Stimulated activated CD4-positive, alpha-beta T cell treated with anti-CD3 and anti-CD28 coated beads, Interleukin-15, amount 100 ng/mL, for 48 hours (primary cell): ENCODE data around the gene IDH3B.
"Not testable (repeated sequence)": the region's sequence is repeated elsewhere in the genome, so short reads cannot be mapped to it uniquely, and the experiment has no call there.

Source experiments
- DNase-seq, 2 donors: peaks; one replicate each; pipeline ENCODE4 v3.0.0-alpha.2; 2020; ENCODE audit warnings: low read depth in 2 of 2

IDH3B gene

GRCh38 chr20:2694519-2694918, 30.5 kb upstream of the IDH3B start:
- DNase-seq: no peak

DNA sequence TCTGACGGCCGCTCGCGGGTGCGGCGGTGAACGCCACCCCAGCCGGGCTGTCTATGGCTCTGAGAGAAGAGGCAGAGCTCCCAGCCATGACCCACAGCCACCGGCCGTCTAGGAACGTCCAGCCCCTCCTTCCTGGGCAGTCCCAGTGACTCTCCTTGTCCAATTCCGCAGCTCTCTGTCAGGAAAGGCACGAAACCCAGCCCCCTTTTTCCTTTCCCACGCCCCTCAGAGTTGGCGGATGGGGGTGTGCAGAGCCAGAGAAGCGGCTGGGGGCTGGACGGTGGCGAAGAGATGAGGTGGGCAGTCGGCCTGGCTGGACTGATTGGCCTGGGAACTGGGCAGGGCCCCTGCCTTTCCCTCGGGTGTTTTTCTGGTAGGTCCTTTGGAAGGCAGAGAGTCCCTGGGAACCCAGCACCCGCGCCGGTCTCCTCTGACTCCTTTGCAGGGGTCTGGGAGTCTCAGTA, 30.0 kb upstream of the IDH3B start:
- DNase-seq: no peak

- no peak for DNase-seq
These were observed 29.4 kb upstream of the IDH3B start for GRCh38 chr20:2693286-2694007.

GRCh38 chr20:2692886-2693285, 28.9 kb upstream of the IDH3B start:
- no peak for DNase-seq

DNA sequence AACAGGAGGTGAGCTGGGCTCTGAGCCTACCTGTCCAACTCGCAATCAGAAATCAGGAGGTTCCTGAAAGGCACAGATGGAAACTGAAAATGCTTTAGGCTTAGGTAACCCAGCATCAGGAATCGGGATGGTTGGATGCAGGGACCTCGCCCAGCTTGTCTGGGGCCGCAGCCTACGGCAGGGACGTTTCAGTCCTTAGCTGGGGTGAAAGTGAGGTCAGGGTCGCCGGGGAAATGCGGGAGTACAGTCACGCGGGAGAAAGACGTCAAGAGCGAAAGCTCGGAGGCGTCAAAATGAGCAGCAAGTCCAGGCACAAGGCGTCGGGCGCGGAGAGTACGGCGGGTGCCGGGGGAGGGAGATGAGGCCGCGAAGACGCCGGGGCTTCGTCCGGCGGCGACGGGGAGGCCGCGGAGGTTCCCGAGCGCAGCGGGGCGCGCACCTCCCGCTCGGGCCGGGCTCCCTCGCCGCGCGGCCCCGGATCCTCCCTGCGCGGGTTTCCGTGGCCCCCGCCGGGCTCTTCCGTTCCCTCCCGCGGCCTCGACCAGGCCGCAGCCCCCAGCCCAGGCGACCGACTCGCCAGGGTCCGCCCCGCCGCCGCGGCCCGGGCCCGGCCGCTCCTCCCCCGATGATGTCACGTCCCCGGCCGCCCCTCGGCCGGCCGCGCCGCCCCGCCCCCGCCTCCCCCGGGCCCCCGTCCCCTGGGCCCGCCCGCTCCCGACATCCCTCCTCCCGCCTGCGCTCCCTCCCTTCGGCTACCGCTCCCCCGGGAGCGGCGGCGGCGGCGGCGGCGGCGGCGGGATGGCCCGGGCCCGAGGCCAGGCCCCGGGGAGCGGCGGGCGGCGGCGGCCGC, 28.2 kb upstream of the IDH3B start, which contains the start of gene EBF4:
TSS of gene EBF4 (plus strand) at position 745 of the 850 bp plus-strand sequence. CDS start 866 bp downstream, outside the sequence.
- no peak for DNase-seq

DNA sequence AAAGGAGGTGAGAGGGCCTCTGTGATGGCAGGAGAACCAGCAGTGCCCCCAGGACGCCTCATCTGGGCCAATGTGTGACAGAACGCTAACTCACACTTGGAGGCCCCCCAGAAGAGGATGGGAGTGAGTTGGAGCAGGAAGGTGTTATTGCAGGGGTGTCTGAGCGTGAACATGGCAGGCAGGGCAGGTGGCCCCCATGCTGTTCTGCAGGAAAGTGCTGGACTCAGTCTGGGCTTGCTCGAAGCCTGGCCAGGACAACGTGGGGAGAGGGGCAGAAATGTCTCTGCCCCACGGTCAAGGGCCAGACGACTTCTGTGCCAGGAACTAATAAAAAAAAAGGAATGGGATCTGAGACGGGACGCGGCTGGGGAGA, 27.6 kb upstream of the IDH3B start:
- DNase-seq: no peak

DNA sequence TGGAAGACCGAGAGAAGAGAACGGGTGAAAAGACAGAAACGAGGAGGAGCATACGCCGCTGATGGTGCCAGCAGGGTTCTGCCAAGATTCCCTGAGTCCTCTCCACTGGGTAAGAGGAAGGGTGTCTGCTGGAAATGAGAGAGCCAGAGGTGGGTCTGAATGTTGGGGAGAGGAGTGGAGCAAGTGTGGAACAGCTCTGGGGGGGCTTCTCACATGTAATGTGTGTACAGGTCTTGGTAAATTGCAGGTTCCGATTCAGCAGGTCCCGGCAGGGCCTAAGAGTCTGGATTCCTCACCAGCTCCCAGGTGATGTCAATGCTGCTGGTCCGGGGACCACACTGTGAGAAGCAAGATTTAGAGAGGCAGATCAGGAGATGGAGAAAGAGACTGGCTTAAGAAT, 27.1 kb upstream of the IDH3B start:
- no peak for DNase-seq

DNA sequence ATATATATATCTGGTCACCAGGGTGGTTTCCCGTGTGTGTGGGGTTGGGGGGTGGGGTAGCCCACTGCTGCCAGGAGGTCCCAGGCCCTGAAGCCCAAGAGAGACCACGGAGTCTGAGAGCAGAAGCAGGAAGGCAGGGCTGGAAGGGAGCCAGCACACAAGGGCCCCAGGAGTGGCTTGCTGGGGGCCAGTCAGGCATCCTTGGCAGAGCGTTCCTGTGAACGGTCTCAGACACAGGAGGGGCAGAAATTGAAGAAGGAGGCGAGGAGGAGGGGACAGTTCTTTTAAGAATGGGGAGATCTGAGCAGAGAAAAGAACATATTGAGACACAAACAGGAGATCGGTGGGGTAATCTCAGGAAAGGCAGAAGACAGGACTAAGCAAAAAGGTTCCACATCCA, 26.7 kb upstream of the IDH3B start:
- DNase-seq: no peak

DNA sequence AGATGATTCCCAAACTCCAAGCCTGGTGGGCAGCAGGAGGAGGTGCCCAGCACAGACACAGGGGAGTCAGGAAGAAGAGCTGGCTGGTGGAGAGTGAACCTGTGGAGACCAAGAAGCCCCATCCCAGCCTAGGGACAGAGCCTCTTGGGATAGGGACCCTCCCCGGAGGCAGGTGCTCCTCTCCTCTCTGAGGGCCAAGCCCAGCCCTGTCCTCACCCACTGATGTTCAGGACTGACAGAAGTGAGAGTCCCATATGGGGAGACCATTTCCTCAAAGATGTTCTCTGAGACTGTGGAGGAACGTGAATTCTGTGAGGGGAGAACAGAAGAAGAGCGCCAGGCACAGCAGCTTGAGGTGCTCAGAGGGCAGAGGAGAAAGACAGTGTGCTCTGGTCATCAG, 26.2 kb upstream of the IDH3B start:
- no peak for DNase-seq

GRCh38 chr20:2688041-2688591, 24.1 kb upstream of the IDH3B start:
- peak; percentile 56 to 74 for DNase-seq

- no peak for DNase-seq
These were observed 23.5 kb upstream of the IDH3B start for GRCh38 chr20:2687514-2687913.

DNA sequence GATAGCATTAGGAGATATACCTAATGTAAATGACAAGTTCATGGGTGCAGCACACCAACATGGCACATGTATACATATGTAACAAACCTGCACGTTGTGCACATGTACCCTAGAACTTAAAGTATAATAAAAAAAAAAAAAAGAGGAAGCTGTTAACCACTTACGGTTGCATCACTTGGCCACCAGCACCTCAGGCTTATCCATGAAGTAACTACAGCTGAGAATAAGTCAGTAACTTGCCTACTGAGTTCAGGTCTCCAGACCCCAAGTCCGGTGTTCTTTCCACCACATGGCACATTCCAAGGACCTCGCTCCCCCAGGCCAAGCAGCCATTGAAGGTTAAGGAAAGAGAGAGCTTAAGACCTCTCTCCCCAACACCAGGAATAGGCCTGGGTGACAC, 20.8 kb upstream of the IDH3B start:
- not testable (repeated sequence) for DNase-seq

GRCh38 chr20:2682040-2682439, 18.0 kb upstream of the IDH3B start:
- DNase-seq: not testable (repeated sequence)

DNA sequence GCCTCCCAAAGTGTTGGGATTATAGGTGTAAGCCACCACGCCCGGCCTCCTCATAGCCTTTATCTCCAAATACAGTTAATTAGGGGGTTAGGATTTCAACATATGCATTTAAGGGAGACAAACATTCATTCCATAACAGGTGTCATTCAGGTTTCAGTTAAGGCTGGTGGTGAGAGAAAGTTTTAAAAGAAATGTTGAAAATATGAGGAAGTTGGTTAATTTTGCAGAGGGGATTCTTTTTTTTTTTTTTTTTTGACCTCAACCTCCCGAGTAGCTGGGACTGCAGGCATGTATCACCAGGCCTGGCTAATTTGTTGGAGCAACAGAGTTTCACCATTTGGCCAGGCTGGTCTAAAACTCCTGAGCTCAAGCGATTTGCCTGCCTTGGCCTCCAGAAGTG, 16.0 kb upstream of the IDH3B start:
- DNase-seq: no peak

DNA sequence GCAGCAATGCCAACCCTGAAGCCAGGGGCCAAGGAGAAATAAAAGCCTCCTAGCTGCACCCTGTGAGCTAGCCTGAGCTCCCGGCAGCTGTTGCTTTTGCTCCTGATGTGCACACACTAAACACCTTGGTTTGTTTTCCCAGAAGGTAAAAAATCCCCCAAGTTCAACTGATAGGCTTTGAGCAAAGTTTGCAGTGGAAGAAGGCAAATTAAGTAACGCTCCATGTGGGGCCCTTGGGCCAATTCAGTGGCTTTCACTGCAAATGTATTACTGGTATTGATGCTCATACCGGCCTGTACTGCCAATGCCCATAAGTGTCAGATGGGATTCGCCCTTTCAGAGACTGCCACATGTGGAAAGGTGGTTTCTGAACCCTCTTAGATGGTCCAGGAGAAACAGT, 9.4 kb upstream of the IDH3B start:
- DNase-seq: no peak

DNA sequence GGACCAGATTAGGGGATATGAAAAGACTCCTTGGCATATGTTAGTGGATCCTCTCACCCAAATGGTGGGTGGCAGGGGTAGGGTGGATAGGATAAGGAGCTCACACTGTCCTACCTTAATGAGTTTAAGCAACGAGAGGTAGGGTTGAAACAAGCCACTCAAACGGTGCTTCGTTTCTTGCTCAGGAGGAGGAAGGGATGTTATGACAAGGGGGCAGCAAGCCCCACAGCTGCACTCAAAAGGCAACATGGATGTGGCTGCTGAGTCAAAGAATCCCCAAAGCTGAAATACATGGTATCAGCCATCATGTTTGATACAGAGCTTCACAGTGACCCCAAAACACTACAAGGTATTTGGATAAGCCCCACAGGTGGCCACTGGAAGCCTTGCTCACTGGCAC, 8.4 kb upstream of the IDH3B start:
- DNase-seq: no peak

DNA sequence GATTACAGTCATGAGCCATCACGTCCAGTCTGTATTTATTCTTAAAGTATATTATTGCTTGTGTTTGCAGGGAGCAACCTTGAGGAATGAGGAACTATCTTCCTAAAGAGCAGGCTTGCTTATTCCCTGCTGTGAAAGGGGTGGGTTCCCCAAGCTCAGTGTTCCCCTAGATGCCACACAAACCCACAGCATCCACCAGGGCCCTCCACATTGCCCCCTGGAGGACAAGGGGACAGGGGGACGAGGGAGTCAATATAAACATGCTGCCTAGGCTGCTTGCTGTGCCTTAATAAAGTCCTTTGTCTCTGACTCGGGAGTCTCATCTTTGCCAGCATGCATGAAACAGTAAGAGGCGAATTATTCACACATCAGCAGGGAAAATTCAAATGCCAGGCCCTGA, 8.0 kb upstream of the IDH3B start:
- DNase-seq: no peak

DNA sequence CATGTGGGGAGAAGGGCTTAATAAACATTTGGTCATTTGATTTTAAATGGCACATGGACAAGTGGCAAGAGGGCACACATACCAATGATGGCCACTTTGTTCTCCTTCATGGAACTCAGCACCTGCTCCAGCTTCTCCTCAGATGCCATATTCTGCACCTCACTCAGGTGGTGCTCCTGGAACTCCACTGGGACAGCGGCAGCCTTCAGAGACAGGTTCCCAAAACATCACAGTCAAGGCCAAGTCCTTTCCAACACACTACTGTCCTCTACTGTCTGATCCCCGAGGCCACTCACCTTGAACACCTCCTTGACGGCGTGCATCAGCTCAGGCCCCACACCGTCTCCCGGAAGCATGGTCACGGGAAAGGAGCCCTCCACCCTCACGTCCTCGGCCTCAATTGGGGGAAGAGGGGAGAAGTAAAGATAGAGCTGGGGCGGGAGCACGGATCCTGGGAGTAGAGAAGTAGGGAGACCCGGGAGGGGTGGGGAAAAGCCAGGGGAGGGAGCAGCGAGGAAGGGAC, 591 bp downstream of the IDH3B start:
- DNase-seq: no peak

DNA sequence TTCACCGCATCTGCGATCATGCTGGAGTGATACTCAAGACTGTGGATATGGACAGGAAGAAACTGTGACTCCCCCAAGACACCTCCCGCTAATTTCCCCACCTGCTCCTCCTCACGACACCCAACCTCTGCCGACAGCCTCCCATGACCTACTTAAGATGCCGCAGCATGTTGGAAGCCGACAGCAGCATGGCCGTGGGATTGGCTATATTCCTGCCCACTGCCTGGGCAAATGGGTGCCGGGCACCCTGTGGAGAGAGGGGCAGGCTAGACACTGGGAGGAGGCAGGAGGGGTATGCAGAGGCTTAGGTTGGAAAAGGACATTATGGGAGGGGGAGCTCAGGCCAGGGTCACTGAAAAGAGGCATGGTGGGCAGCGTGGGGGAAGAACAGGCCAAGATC, 4.5 kb downstream of the IDH3B start:
- DNase-seq: no peak

DNA sequence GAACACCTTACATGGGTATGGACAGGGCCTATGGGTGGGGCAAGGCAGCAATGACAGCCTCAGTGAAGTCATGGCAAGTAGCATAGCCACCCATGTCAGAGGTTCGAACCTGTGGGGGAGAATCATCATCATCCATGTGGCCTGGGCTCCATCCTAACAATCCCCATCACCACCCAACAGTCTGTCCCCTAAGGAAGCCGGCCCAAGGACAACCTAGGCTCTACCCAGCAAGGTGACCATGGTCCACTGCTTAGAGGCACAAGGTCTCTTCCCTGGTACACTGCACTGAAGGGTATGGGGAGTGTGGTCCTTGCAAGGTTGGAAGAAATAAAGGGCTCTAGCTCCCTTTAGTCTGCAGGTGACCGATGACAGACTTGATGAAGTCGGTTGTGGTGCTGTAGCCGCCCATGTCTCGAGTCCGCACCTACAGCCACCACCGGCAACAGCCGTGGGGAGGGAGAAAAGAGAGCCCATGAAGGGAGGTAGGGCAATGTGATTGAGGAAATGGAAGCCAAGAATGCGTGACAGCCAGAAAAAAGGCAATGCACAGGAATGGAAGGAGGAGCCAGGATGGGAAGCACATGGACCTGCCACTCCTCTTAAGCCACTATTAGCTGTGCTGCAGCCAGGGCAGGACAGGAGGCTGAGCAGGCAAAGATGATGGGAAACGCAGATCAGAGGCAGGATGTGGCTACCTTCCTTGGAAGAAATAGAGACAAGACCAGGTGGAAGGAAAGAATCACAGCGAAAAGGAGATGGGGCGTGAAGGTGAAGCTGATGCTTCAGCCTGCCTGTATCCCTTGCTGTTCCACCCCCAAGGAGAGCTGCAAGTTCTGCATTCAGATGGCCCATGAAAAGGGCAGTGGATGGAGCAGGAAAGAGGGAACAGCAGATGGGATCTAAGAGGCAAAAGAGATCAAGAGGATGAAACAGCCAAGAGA, 5.3 kb downstream of the IDH3B start:
- no peak for DNase-seq

DNA sequence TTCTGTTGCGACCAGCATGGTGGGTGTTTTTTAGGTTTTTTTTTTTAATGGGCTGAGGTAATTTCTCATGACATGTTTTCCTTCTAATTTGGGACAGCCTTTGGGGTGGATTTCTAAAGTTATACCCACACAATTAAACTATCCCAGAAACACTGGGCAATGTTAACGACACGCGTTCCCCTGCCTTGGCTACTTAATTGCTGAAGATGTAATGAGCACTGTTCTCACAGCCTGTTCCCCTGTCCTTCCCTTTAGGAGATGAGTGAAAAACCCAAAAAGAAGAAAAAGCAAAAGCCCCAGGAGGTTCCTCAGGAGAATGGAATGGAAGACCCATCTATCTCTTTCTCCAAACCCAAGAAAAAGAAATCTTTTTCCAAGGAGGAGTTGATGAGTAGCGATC, 6.3 kb downstream of the IDH3B start:
- DNase-seq: no peak
